Keratinocyte (primary cell): ENCODE measurements around the gene SLIT3. TPM values are rescaled to one million over a fixed set of nuclear protein-coding genes. Genes with fewer than 3 reads are reported as not detected.

ENCODE experiments used
- DNase-seq: peaks from one replicate; pipeline ENCODE4 v3.0.0-alpha.2; 2011; ENCODE audit warnings: low read depth, missing footprints, low spot score
- FAIRE-seq: peaks from 2 replicates; lab custom pipeline; 2011; peaks lifted over from hg19 to GRCh38; lab: Jason Lieb, UNC
- H2AFZ ChIP-seq: 2 replicates; pipeline ENCODE4 v1.6.0; 2012; ENCODE audit warnings: low read length, control low read depth, inconsistent platforms; ENCODE audit not compliant: control insufficient read depth
- H3K27ac ChIP-seq: 2 replicates; pipeline ENCODE4 v1.5.1; 2011; ENCODE audit warnings: low read length; ENCODE audit not compliant: control insufficient read depth, insufficient read depth
- H3K27me3 ChIP-seq: 3 replicates; pipeline ENCODE4 v1.6.0; 2011; ENCODE audit warnings: low read length; ENCODE audit not compliant: control insufficient read depth, insufficient read depth; ENCODE audit errors: extremely low read depth
- H3K36me3 ChIP-seq, 2 experiments: 2 replicates in 1 of 2; 3 replicates in 1 of 2; pipeline ENCODE4 v1.5.1; 2011; ENCODE audit warnings: low read length in 2 of 2, mild to moderate bottlenecking in 1 of 2; ENCODE audit not compliant: control insufficient read depth in 2 of 2, insufficient read depth in 2 of 2; ENCODE audit errors: extremely low read depth in 1 of 2
- H3K4me1 ChIP-seq: 3 replicates; pipeline ENCODE4 v1.5.1; 2011; ENCODE audit warnings: low read length; ENCODE audit not compliant: control insufficient read depth, insufficient read depth; ENCODE audit errors: extremely low read depth
- H3K4me2 ChIP-seq: 3 replicates; pipeline ENCODE4 v1.6.0; 2011; ENCODE audit warnings: low read depth, low read length; ENCODE audit not compliant: control insufficient read depth, insufficient read depth; ENCODE audit errors: extremely low read depth
- H3K4me3 ChIP-seq, 3 experiments: fragments of 200-600 bp in 1 of 3; sonication (generic) in 1 of 3; 2 replicates in 2 of 3; 3 replicates in 1 of 3; pipeline ENCODE4 v1.5.1; 2011 to 2016; ENCODE audit warnings: low read length in 3 of 3, mild to moderate bottlenecking in 3 of 3, control low read depth in 2 of 3, inconsistent platforms in 1 of 3, low read depth in 1 of 3, mixed read lengths in 1 of 3, mixed run types in 1 of 3, moderate library complexity in 1 of 3; ENCODE audit not compliant: control insufficient read depth in 2 of 3, insufficient read depth in 2 of 3; ENCODE audit errors: extremely low read depth in 1 of 3
- H3K79me2 ChIP-seq: 2 replicates; pipeline ENCODE4 v1.6.0; 2012; ENCODE audit warnings: low read length; ENCODE audit not compliant: control insufficient read depth, insufficient read depth
- H3K9ac ChIP-seq: 3 replicates; pipeline ENCODE4 v1.6.0; 2011; ENCODE audit warnings: low read length; ENCODE audit not compliant: control insufficient read depth, insufficient read depth; ENCODE audit errors: extremely low read depth
- H3K9me1 ChIP-seq: 3 replicates; pipeline ENCODE4 v1.6.0; 2011; ENCODE audit warnings: low read length; ENCODE audit not compliant: control insufficient read depth, insufficient read depth; ENCODE audit errors: extremely low read depth
- H3K9me3 ChIP-seq: 2 replicates; pipeline ENCODE4 v1.5.1; 2012; ENCODE audit warnings: low read depth, low read length; ENCODE audit not compliant: control insufficient read depth
- H4K20me1 ChIP-seq: 3 replicates; pipeline ENCODE4 v1.6.0; 2011; ENCODE audit warnings: low read length; ENCODE audit not compliant: control insufficient read depth, insufficient read depth; ENCODE audit errors: extremely low read depth
- EZH2 ChIP-seq: IDR thresholded peaks from one replicate; pipeline ENCODE4 v1.6.1; 2012; ENCODE audit warnings: inconsistent platforms, mild to moderate bottlenecking, low read length, moderate library complexity
- dilution Hi-C: fragments of 300-500 bp; cut with MboI; formaldehyde crosslinking; loops from one replicate; pipeline ENCODE4 v1.7.0; 2020; ENCODE audit warnings: low sequenced_read_pairs; ENCODE audit not compliant: extremely low pct_ligation_motif_present
- polyA plus RNA-seq, 5 experiments: library from polyadenylated mRNA; depleted of rRNA in 3 of 5; stranded (reverse) in 3 of 5; stranded (forward) in 1 of 5; unstranded in 1 of 5; fragments of >200 nt; gene quantifications; 1 replicate in 1 of 5; 2 replicates in 3 of 5; 3 replicates in 1 of 5; pipeline versions ENCODE4 v1.2.1 to v1.2.3, GENCODE V29; 2011 to 2012; ENCODE audit warnings: missing spikeins in 2 of 5, low read depth in 1 of 5, low replicate concordance in 1 of 5
- TF ChIP-seq, protein P1 (sequence below), 3 experiments: IDR thresholded peaks in 1 of 3; conservative IDR thresholded peaks in 1 of 3; optimal IDR thresholded peaks in 1 of 3; 2 replicates in 2 of 3; 3 replicates in 1 of 3; pipeline versions ENCODE3 to v1.5.1; 2011; ENCODE audit warnings: low read length in 3 of 3, mild to moderate bottlenecking in 3 of 3, moderate library complexity in 2 of 3, control low read depth in 1 of 3, inconsistent platforms in 1 of 3; ENCODE audit not compliant: insufficient read depth in 2 of 3; ENCODE audit errors: extremely low read depth in 1 of 3

SLIT3 gene
- polyA plus RNA-seq, 1 donor (not counting 4 experiments of a cell fraction or from before 2014, with no cell fraction given) = 2.4 TPM

DNA sequence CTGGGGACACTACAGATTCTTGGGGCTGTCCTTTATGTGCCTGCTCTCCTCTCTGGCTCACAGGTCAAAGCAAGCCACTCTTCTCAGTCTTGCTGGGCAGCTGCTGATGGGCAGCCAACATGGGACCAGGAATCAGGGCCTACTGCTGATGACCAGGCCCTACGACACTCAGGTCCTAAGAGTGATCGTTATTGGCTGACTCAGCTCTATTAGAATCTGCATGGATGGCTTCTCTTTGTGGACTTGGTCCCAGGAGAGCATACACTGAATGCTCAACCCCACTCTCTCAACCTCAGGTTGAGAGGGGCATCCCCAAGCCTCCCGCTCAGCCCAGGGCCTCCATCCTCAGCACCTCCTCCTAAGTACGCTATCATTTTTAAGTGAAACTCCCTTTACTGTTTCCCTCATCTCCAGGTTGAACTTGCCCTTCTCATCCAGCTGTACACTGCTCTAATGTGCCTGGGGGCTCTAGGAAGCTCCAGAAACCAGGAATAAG, 471.0 kb downstream of the SLIT3 start:
- Histone ChIP-seq H3K36me3 (no peaks in the 10 kb centered on the region), H3K4me1 (no peaks in the 10 kb centered on the region), H3K9me1 (no peaks in the 10 kb centered on the region), H3K9me3 (no peaks in the 10 kb centered on the region), H3K4me2 (no peak overlapping the region), H3K4me3 (no peak overlapping the region), H2AFZ (no peak overlapping the region), H3K79me2 (no peaks in the 10 kb centered on the region), H4K20me1 (no peaks in the 10 kb centered on the region), H3K27ac (no peak overlapping the region), H3K27me3 (no peaks in the 10 kb centered on the region), H3K9ac (no peak overlapping the region)
- TF ChIP-seq, protein P1, sequence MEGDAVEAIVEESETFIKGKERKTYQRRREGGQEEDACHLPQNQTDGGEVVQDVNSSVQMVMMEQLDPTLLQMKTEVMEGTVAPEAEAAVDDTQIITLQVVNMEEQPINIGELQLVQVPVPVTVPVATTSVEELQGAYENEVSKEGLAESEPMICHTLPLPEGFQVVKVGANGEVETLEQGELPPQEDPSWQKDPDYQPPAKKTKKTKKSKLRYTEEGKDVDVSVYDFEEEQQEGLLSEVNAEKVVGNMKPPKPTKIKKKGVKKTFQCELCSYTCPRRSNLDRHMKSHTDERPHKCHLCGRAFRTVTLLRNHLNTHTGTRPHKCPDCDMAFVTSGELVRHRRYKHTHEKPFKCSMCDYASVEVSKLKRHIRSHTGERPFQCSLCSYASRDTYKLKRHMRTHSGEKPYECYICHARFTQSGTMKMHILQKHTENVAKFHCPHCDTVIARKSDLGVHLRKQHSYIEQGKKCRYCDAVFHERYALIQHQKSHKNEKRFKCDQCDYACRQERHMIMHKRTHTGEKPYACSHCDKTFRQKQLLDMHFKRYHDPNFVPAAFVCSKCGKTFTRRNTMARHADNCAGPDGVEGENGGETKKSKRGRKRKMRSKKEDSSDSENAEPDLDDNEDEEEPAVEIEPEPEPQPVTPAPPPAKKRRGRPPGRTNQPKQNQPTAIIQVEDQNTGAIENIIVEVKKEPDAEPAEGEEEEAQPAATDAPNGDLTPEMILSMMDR (optimal IDR thresholded peaks at IDR 0.05 in 1 of 3, IDR thresholded peaks at IDR 0.05 in 1 of 3, conservative IDR thresholded peaks at IDR 0.05 in 1 of 3; ENCODE audit: extremely low read depth in 1 of 3, insufficient read depth in 2 of 3, low read length in 3 of 3) = no peak
- TF ChIP-seq EZH2 = no peak
- dilution Hi-C loops = no loop called here
- DNase-seq = no peak
- no peak for FAIRE-seq

DNA sequence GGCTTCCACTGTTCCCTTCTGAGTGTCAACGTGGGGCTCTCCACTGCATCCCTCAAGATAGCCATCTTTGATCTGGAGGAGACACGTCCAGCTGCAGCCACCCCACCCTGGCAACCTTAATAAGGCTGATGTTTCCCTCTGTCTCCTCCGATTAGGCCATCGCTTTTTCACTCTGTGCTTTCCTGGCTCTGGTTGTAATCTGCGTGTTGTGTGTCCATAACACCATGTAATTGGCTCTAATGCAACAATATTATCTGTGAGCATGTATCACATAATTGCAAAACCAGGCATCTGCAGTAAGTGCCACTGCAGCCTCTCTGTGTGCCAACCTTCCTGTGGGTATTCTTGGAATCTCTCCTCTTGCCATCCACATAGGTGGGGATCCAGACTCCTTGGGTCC, 471.9 kb downstream of the SLIT3 start:
- no peak for FAIRE-seq
- Histone ChIP-seq H3K27me3 (no peaks in the 10 kb centered on the region), H4K20me1 (no peaks in the 10 kb centered on the region), H3K27ac (no peak overlapping the region), H3K4me3 (no peak overlapping the region), H3K36me3 (no peaks in the 10 kb centered on the region), H3K4me1 (no peaks in the 10 kb centered on the region), H3K9me3 (no peaks in the 10 kb centered on the region), H2AFZ (no peak overlapping the region), H3K9me1 (no peaks in the 10 kb centered on the region), H3K79me2 (no peaks in the 10 kb centered on the region), H3K9ac (no peak overlapping the region), H3K4me2 (no peak overlapping the region)
- dilution Hi-C loops = no loop called here
- TF ChIP-seq, protein P1 (optimal IDR thresholded peaks at IDR 0.05 in 1 of 3, IDR thresholded peaks at IDR 0.05 in 1 of 3, conservative IDR thresholded peaks at IDR 0.05 in 1 of 3; ENCODE audit: extremely low read depth in 1 of 3, insufficient read depth in 2 of 3, low read length in 3 of 3) = no peak
- no peak for TF ChIP-seq EZH2
- DNase-seq = no peak
